ENCODE results near the gene ZNF804B.

GRCh38 chr7:88868456-88868855, 109.0 kb downstream of the ZNF804B start:
- TF ChIP-seq CTCF (IDR thresholded peaks at IDR 0.05), result no peak
- TF ChIP-seq EP300 (IDR thresholded peaks at IDR 0.05), result no peak
- no peak for TF ChIP-seq POLR2A (IDR thresholded peaks at IDR 0.05)
- no peak for TF ChIP-seq POLR2AphosphoS5 (IDR thresholded peaks at IDR 0.05)
